CD4-positive, alpha-beta memory T cell (primary cell): ENCODE measurements around the gene SVOPL. TPM values are rescaled to one million over a fixed set of nuclear protein-coding genes. Genes with fewer than 3 reads are reported as not detected.

Experiments
- CTCF ChIA-PET: fragments of 350-600 bp; sonication (Branson Sonifier 250); formaldehyde crosslinking; loops from one replicate; lab custom pipeline; 2021; ENCODE audit warnings: inconsistent platforms; ENCODE audit not compliant: partially characterized antibody; lab: Charles Lee
- POLR2A ChIA-PET: fragments of 350-600 bp; sonication (Branson Sonifier 250); formaldehyde crosslinking; loops from one replicate; lab custom pipeline; 2021; ENCODE audit not compliant: partially characterized antibody; lab: Charles Lee
- DNase-seq, 5 donors: peaks; one replicate each; pipeline versions ENCODE4 v3.0.0 to v3.0.0-alpha.2; 2020 to 2022; ENCODE audit warnings: mixed read lengths in 1 of 5
- H3K27ac ChIP-seq: one replicate; pipeline ENCODE4 v1.7.0; 2013; ENCODE audit warnings: low read depth, low read length
- H3K27me3 ChIP-seq: 2 replicates; pipeline ENCODE4 v1.7.0; 2013; ENCODE audit warnings: mild to moderate bottlenecking, low read length, moderate library complexity; ENCODE audit not compliant: insufficient read depth
- H3K36me3 ChIP-seq: 2 replicates; pipeline ENCODE4 v1.7.0; 2013; ENCODE audit warnings: mild to moderate bottlenecking, low read length, moderate library complexity; ENCODE audit not compliant: insufficient read depth
- H3K4me1 ChIP-seq: 2 replicates; pipeline ENCODE4 v1.7.0; 2013; ENCODE audit warnings: mild to moderate bottlenecking, low read length, moderate library complexity; ENCODE audit not compliant: insufficient read depth
- H3K4me3 ChIP-seq, 2 donors: one replicate each; pipeline ENCODE4 v1.7.0; 2013; ENCODE audit warnings: low read length in 2 of 2, mild to moderate bottlenecking in 1 of 2
- H3K9me3 ChIP-seq, 2 donors: one replicate each; pipeline ENCODE4 v1.7.0; 2013; ENCODE audit warnings: low read length in 2 of 2, control low read depth in 1 of 2; ENCODE audit not compliant: control insufficient read depth in 1 of 2
- H3K27ac Mint-ChIP-seq, 7 donors: one replicate each; pipeline ENCODE4 v1.8.0; 2020 to 2021; ENCODE audit warnings: mixed read lengths in 7 of 7, mild to moderate bottlenecking in 6 of 7, inconsistent platforms in 3 of 7, moderate library complexity in 3 of 7
- H3K27me3 Mint-ChIP-seq, 2 donors: one replicate each; pipeline ENCODE4 v1.8.0; 2020 to 2021; ENCODE audit warnings: mixed read lengths in 2 of 2
- H3K36me3 Mint-ChIP-seq, 2 donors: one replicate each; pipeline ENCODE4 v1.8.0; 2020 to 2021; ENCODE audit warnings: mixed read lengths in 2 of 2, inconsistent platforms in 1 of 2, mild to moderate bottlenecking in 1 of 2
- H3K4me1 Mint-ChIP-seq, 4 donors: one replicate each; pipeline ENCODE4 v1.8.0; 2020 to 2021; ENCODE audit warnings: mixed read lengths in 4 of 4, mild to moderate bottlenecking in 1 of 4
- H3K4me3 Mint-ChIP-seq, 8 donors: one replicate each; pipeline ENCODE4 v1.8.0; 2020 to 2021; ENCODE audit warnings: mixed read lengths in 8 of 8, mild to moderate bottlenecking in 7 of 8, moderate library complexity in 6 of 8, inconsistent platforms in 3 of 8
- H3K9me3 Mint-ChIP-seq, 8 donors: one replicate each; pipeline ENCODE4 v1.8.0; 2020 to 2021; ENCODE audit warnings: mixed read lengths in 8 of 8, mild to moderate bottlenecking in 5 of 8, inconsistent platforms in 3 of 8, moderate library complexity in 1 of 8
- intact Hi-C: fragments of 100-400 bp; cut with micrococcal nuclease; formaldehyde crosslinking; loops from one replicate; pipeline ENCODE4 v1.15.1; 2023
- polyA plus RNA-seq, 2 donors: library from polyadenylated mRNA; unstranded; fragments of 300-500 nt; fragmentation: Illumina TruSeq; gene quantifications; one replicate each; pipeline ENCODE4 v1.2.3, GENCODE V29; 2021
- total RNA-seq, 2 experiments: library from RNA; stranded (reverse); gene quantifications; one replicate each; pipeline ENCODE4 v1.2.3, GENCODE V29; 2021

SVOPL gene
- total and polyA plus RNA-seq, 4 experiments from 2014 or later: not detected

DNA sequence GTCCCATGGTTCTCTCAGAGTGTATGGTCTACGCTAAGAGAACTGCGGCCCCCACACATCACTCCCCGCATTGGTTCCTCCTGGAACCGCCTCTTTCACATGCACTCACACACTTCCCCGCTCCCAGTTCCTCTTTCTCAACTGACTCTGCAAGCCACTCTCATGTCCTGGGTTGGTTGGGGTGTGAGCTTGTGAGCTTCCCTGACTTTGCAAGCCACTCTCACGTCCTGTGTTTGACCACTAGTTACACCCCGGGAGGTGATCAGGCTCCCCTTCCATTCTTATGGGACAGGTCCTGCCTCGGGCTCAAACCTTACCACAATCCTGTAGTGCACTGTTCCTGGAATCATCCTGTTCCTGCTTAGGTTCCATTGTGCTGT is 136.1 kb downstream of the SVOPL start:
- H3K36me3 ChIP-seq: peaks cover 36% of the 10 kb centered on the region
- Mint-ChIP-seq H3K4me3 (peak overlapping the region in 1 of 8 donors; percentile 26), H3K36me3 (peaks cover 87 to 91% of the 10 kb centered on the region in 2 donors), H3K27me3 (no peaks in the 10 kb centered on the region), H3K4me1 (no peaks in the 10 kb centered on the region), H3K27ac (no peak overlapping the region), H3K9me3 (peaks cover 9 to 61% (median 45%) of the 10 kb centered on the region in 8 donors)
- CTCF ChIA-PET: no interaction called here
- H3K27ac ChIP-seq: no peak overlapping the region
- H3K4me3 ChIP-seq: no peak overlapping the region
- no peaks in the 10 kb centered on the region for H3K4me1 ChIP-seq
- POLR2A ChIA-PET: no interaction called here
- H3K27me3 ChIP-seq: no peaks in the 10 kb centered on the region
- peaks cover 4 to 13% of the 10 kb centered on the region in 2 donors for H3K9me3 ChIP-seq
- DNase-seq: no peak
- intact Hi-C loops: no loop called here

DNA sequence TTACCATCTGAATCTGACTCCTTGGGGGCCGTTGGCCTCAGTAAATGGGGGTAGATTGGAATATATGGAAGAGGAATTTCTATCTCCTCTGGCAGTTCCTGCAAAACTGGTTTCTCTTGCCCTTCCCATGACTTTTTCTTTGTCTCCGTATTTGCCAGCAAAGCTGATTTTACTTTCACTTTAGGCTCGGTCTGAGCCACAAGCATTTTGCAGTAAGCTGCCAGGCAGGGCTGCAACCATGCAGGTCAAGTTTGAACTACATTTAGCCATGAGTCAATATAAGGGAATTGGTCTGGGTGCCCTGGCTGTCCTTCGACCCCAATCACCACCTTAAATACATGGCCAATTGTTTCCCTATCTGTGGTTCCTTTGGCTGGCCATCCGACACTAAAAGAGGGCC is 136.8 kb downstream of the SVOPL start:
- no peak overlapping the region for H3K27ac ChIP-seq
- Mint-ChIP-seq H3K36me3 (peaks cover 88 to 90% of the 10 kb centered on the region in 2 donors), H3K4me1 (no peaks in the 10 kb centered on the region), H3K27me3 (no peaks in the 10 kb centered on the region), H3K27ac (no peak overlapping the region), H3K9me3 (peaks cover 9 to 65% (median 48%) of the 10 kb centered on the region in 8 donors), H3K4me3 (no peak overlapping the region)
- H3K27me3 ChIP-seq: no peaks in the 10 kb centered on the region
- CTCF ChIA-PET: no interaction called here
- intact Hi-C loops: no loop called here
- DNase-seq: no peak
- H3K4me1 ChIP-seq: no peaks in the 10 kb centered on the region
- peaks cover 4 to 13% of the 10 kb centered on the region in 2 donors for H3K9me3 ChIP-seq
- peaks cover 36% of the 10 kb centered on the region for H3K36me3 ChIP-seq
- POLR2A ChIA-PET: no interaction called here
- no peak overlapping the region for H3K4me3 ChIP-seq

DNA sequence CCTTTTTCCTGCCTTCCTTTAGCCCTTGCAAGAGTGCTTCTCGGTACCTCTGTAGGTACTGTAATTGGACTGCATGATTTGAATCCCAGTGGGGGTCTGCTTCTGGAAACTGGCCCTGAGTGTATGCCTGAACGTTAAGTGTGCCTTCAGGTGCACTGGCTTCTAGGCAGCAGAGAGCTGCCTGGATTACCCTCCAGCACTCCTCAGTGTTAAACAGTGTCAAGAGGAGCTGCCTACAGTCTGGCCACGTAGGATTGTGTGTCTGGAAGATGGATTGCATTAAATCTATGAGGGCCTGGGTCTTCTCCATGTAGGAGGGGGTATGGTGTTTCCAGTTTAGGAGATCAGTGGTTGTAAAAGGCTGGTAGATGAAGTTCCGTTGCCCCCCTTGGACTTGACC is 137.4 kb downstream of the SVOPL start:
- intact Hi-C loops: no loop called here
- no peak overlapping the region for H3K27ac Mint-ChIP-seq
- peaks cover 88 to 90% of the 10 kb centered on the region in 2 donors for H3K36me3 Mint-ChIP-seq
- Histone ChIP-seq H3K36me3 (peaks cover 33% of the 10 kb centered on the region), H3K9me3 (peaks cover 4 to 13% of the 10 kb centered on the region in 2 donors), H3K4me1 (no peaks in the 10 kb centered on the region), H3K27ac (no peak overlapping the region), H3K27me3 (no peaks in the 10 kb centered on the region), H3K4me3 (no peak overlapping the region)
- H3K4me3 Mint-ChIP-seq: no peak overlapping the region
- ChIA-PET POLR2A (no interaction called here), CTCF (no interaction called here)
- H3K9me3 Mint-ChIP-seq: peaks cover 9 to 70% (median 48%) of the 10 kb centered on the region in 8 donors
- no peak for DNase-seq
- H3K4me1 Mint-ChIP-seq: no peaks in the 10 kb centered on the region
- H3K27me3 Mint-ChIP-seq: no peaks in the 10 kb centered on the region

DNA sequence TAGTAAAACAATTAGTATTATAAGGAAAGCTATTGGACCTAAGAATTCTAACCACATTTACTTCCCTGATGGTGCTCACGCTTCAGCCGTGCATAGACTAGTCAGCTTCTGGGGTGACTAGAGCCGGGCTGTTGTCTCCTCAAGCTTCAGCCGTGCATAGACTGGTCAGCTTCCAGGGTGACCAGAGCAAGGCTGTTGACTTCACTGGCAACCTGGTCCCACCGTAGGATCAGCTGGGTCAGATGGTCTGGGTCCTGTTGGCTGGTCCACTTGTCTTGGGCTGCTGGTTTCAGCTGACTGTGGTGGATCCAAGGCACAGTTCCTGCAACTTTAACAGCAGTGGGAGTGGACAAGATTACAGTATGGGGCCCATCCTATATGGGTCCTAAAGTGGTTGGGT is 141.7 kb downstream of the SVOPL start:
- CTCF ChIA-PET: no interaction called here
- POLR2A ChIA-PET: no interaction called here
- intact Hi-C loops: no loop called here

DNA sequence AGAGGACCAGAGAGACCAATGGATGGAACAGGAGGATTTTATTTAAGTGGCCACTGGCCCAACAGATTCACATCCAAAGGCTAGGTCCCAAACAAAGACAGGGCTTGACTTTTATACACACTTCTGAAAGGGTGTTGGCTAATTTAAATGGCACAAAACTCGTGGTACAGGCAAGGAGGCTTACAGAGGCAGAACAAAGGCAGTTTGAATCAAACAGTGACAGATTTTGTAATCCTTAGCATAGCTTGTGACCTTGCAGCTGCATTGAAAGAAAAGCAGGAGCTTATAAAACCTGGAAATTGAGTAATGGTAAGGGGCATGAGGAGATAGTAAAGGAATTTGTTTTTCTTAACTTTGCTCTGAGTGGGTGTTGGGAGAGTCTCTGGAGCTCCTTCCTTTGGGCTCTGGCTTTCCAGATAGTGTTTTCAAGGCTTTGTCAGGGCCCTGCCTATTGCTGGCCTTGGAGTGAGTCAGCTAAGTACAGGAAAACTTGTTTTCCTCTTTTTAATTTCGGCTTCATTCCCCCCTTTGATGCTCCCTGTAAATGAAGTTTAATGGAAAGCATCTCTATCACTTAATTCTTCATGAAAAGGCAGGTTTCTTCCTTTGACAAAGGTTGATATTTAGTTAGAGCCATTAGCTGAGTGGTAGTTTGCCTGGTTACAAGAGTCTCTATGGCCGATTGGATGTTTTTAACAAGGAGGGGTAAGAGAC is 144.2 kb downstream of the SVOPL start:
- intact Hi-C loops: no loop called here
- Histone ChIP-seq H3K9me3 (peaks cover 7 to 21% of the 10 kb centered on the region in 2 donors), H3K4me1 (no peaks in the 10 kb centered on the region), H3K4me3 (no peak overlapping the region), H3K27me3 (no peaks in the 10 kb centered on the region), H3K36me3 (peaks cover 66% of the 10 kb centered on the region), H3K27ac (no peak overlapping the region)
- H3K27ac Mint-ChIP-seq: no peak overlapping the region
- no peak for DNase-seq
- H3K4me3 Mint-ChIP-seq: no peak overlapping the region
- no peaks in the 10 kb centered on the region for H3K4me1 Mint-ChIP-seq
- peaks cover 8 to 82% (median 56%) of the 10 kb centered on the region in 8 donors for H3K9me3 Mint-ChIP-seq
- ChIA-PET CTCF (no interaction called here), POLR2A (no interaction called here)
- H3K36me3 Mint-ChIP-seq: peaks cover 93 to 97% of the 10 kb centered on the region in 2 donors
- no peaks in the 10 kb centered on the region for H3K27me3 Mint-ChIP-seq

More for the DNA sequence above, 141.7 kb downstream of the SVOPL start:
- H3K4me1 ChIP-seq: no peaks in the 10 kb centered on the region
- Mint-ChIP-seq H3K27ac (no peak overlapping the region), H3K9me3 (peaks cover 3 to 88% (median 64%) of the 10 kb centered on the region in 8 donors), H3K4me3 (no peak overlapping the region), H3K36me3 (peaks cover 96 to 98% of the 10 kb centered on the region in 2 donors), H3K27me3 (no peaks in the 10 kb centered on the region), H3K4me1 (no peaks in the 10 kb centered on the region)
- no peaks in the 10 kb centered on the region for H3K27me3 ChIP-seq
- no peak for DNase-seq
- H3K4me3 ChIP-seq: no peak overlapping the region
- peaks cover 59% of the 10 kb centered on the region for H3K36me3 ChIP-seq
- peaks cover 9 to 22% of the 10 kb centered on the region in 2 donors for H3K9me3 ChIP-seq
- H3K27ac ChIP-seq: no peak overlapping the region

DNA sequence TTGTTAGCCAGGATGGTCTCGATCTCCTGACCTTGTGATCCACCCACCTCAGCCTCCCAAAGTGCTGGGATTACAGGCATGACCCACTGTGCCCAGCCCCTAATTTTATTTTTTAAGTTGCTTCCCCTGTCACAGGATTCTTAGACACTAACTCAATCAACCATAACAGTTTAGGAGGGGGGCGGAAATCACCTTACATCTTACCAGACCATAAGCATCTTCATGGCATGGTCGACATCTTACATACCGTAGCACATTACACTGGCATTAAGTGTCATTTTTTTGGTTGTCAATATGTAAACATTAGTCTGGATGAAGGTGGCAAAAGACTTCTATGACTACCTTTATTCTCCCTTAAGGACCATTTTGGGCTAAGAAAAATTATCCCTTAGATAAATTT is 145.5 kb downstream of the SVOPL start:
- intact Hi-C loops: no loop called here
- no peaks in the 10 kb centered on the region for H3K27me3 ChIP-seq
- POLR2A ChIA-PET: no interaction called here
- Mint-ChIP-seq H3K4me1 (no peaks in the 10 kb centered on the region), H3K4me3 (no peak overlapping the region), H3K9me3 (peaks cover 7 to 74% (median 56%) of the 10 kb centered on the region in 8 donors), H3K27me3 (no peaks in the 10 kb centered on the region), H3K27ac (no peak overlapping the region), H3K36me3 (peaks cover 93 to 97% of the 10 kb centered on the region in 2 donors)
- no peak overlapping the region for H3K27ac ChIP-seq
- H3K4me1 ChIP-seq: no peaks in the 10 kb centered on the region
- no peak for DNase-seq
- CTCF ChIA-PET: no interaction called here
- H3K36me3 ChIP-seq: peaks cover 66% of the 10 kb centered on the region
- no peak overlapping the region for H3K4me3 ChIP-seq
- peaks cover 7 to 21% of the 10 kb centered on the region in 2 donors for H3K9me3 ChIP-seq

DNA sequence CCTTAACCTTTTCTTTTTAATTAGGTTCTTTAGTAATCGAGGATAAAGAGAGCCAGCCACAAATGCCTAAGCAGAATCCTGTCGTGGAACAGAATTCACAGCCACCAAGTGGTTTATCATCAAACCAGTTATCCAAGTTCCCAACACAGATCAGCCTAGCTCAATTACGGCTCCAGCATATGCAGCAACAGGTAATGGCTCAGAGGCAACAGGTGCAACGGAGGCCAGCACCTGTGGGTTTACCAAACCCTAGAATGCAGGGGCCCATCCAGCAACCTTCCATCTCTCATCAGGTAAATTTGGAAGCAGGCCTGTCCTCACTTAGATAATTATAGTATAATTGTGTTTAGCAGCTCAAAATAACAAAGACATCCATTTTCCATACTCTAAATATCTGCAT is 146.5 kb downstream of the SVOPL start:
- Histone ChIP-seq H3K27me3 (no peaks in the 10 kb centered on the region), H3K36me3 (peaks cover 66% of the 10 kb centered on the region), H3K27ac (no peak overlapping the region), H3K4me3 (no peak overlapping the region), H3K9me3 (peaks cover 7 to 21% of the 10 kb centered on the region in 2 donors), H3K4me1 (no peaks in the 10 kb centered on the region)
- intact Hi-C loops: no loop called here
- ChIA-PET CTCF (no interaction called here), POLR2A (no interaction called here)
- peaks cover 93 to 96% of the 10 kb centered on the region in 2 donors for H3K36me3 Mint-ChIP-seq
- no peak for DNase-seq
- no peaks in the 10 kb centered on the region for H3K27me3 Mint-ChIP-seq
- no peak overlapping the region for H3K4me3 Mint-ChIP-seq
- peaks cover 7 to 73% (median 54%) of the 10 kb centered on the region in 8 donors for H3K9me3 Mint-ChIP-seq
- no peaks in the 10 kb centered on the region for H3K4me1 Mint-ChIP-seq
- H3K27ac Mint-ChIP-seq: no peak overlapping the region
